Epithelial cell of esophagus (primary cell): ENCODE measurements around the gene SLC25A53.
"Not testable (repeated sequence)": the region's sequence is repeated elsewhere in the genome, so short reads cannot be mapped to it uniquely, and the experiment has no call there.

Experiments used
- DNase-seq: peaks from one replicate; pipeline ENCODE4 v3.0.0; 2010; ENCODE audit warnings: low read depth
- H3K4me3 ChIP-seq: 2 replicates; pipeline ENCODE4 v1.5.1; 2011; ENCODE audit warnings: mild to moderate bottlenecking, low read length, control low read depth
- CTCF ChIP-seq: IDR thresholded peaks from 2 replicates; pipeline ENCODE4 v1.5.1; 2011; ENCODE audit warnings: low read depth, mild to moderate bottlenecking, low read length, control low read depth, inconsistent platforms; ENCODE audit not compliant: insufficient read depth; ENCODE audit errors: missing control alignments

Gene SLC25A53

DNA sequence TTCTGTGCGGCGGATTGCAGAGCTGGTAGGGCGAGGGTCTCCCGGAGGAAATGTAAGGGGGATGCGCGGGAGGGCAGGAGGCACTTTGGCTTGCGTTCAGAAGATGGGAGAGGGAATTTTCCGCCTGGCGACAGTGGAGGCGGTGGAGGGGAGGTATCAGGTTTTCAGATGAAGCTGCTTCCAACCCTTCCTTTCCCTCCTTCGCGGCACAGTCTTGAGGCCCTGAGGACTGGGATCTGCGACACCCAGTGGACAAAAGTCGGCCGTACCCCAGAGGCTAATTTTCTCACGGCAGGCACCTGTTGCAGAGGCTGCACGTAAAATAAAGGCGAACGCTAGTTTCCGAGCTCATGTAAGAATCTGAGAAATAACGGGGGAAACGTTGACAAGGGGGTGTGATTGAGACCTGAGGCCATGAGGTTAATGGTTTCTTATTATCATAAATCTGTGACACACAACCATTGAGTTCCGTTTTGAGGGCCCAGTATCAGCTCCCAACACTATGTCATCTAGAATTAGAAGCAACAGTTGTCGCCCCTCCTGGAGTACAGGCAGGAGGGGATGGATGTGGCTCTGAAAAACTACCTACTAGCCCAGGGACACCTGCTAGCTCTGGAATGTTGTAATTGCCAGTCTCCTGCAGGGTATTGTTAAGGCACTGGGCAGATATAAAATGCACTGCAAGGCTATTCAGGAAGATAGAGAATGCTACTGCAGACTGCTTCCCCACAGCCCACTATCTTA lies 43.4 kb downstream of the SLC25A53 start:
- peak; percentile 64 for TF ChIP-seq CTCF
- DNase-seq, result peak; percentile 58
- no peak overlapping the region for H3K4me3 ChIP-seq

DNA sequence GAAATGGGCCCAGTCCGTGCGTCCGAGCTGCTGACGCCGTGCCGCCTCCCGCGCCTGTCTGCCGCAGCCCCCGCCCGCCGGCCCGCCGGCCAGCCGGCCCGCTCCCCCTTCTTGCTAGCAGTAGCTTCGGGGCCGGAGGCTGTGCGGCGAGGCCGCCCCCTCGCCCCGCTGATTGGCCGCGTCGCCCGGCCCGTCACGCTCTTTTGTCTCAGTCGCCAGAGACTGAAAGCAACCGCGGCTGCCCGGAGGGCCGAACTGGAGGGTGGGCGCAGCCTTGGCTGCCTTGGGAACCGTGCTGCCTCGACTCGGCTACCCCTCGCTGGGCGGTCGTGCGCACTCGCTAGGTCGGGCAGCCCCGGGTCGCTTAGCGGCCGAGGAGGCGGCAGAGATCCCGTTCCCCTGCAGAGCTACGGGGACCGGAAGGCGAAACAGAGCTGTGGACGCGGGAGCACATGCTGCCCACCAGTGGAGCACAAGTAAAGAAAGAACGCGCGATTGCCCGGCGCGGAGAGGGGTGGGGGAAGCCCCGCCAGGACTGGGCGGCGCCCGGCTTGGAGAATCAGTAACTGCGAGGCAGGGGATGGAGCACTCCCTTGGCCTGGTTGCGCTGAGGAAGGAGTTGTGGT lies 44.4 kb downstream of the SLC25A53 start, which contains the start of gene ZCCHC18:
Gene ZCCHC18 (plus strand): TSS at position 198 of the 626 bp plus-strand sequence. CDS start 1,589 bp downstream, outside the sequence.
- H3K4me3 ChIP-seq, result peak within 1 kb of the TSS; percentile 43
- no peak for TF ChIP-seq CTCF
- peak; percentile 20 for DNase-seq

DNA sequence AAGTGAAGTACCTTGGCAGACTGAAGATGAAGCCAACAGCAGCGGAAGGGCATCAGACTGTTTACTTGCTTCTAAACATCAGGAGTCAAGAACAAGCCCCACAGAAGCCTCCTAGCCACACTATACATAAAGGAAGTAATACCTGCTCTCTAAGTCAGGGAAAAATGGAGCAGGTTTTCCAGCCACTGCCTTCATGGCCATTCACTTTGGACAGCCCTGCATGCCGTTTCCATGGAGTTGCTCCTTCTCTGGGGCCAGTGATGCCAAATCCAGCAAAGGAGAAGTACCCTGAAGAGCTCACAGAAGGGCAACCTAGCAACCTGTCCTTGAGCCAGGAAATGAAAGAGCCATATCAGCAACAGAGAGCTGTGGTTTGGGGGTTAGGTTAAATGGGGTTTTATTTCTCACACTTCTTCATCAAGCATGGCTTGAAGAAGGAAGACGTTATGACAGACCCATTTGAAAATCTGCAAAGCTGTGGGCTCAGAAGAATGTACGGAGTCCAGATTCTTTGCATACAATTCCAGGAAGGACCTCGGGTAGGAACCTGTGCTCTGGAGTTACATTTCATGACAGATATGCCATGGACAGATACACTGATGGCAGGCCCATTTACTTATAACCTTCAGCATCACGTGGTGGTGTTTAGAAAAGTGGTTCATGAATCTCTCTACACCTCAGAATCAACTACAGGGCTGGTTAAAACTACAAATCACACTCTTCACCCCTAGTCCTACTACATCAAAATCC lies 46.1 kb downstream of the SLC25A53 start:
- not testable (repeated sequence) for DNase-seq, H3K4me3 ChIP-seq

DNA sequence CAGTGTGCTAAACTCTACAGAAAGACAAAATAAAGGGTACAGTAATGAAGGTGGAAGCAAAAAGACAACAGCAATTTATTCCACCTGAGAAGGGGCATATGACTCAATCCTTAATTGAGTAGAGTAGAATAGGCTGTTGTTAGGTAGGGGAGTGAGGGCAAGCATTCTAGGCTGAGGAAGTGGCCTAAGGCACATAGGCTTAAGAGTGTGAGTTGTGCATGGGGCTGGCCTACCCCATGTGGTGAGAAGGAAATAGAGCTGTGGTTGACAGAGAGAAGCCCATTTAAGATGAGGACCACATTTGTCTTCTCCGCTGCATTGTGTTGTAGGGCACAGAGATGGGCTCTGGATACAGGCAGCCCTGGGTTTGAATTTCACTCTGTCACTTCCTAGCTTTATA lies 47.9 kb downstream of the SLC25A53 start:
- no peak overlapping the region for H3K4me3 ChIP-seq
- no peak for TF ChIP-seq CTCF
- no peak for DNase-seq

DNA sequence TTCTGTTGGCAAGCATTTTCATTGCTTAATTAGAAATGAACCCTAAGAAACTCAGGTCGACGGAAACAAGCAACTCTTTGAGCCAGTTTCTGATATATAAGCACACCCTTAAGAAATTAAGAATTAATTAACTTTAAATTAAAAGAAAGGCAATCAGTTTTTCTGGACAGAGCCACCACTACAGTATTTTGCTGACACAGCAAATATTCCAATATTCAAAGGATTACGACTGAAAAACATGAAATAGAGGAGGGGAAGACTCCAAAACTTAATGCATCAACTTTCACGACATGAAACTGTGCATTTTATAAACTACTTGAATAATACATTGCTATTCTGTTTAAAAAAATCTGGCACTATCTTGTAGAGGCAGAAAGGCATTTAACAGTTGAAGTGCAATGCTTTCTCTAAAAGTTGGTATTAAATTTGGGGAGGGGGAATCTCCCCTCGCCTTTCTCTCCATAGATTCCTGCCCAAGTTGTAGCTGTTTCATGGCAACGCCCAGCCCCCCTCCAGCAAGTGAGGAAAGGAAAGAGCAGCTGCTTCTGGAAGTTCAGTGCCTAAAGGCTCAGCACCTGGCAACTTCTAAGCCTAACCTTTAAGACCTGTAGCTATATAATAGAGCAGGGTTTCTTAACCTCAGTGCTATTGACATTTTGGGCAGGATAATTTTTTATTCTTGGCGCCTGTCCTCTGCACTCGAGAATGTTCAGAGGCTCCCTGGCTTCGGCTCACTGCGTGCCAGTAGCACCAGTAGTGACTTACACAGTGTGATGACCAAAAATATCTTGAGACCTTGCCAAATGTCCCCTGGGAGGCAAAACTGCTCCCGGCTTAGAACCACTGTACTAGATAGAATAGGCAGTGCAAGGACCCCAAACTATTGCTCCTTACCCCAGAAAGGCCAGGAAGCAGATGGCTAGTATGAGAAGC lies 51.2 kb downstream of the SLC25A53 start:
- no peak for DNase-seq
- H3K4me3 ChIP-seq, result no peak overlapping the region
- TF ChIP-seq CTCF, result no peak

DNA sequence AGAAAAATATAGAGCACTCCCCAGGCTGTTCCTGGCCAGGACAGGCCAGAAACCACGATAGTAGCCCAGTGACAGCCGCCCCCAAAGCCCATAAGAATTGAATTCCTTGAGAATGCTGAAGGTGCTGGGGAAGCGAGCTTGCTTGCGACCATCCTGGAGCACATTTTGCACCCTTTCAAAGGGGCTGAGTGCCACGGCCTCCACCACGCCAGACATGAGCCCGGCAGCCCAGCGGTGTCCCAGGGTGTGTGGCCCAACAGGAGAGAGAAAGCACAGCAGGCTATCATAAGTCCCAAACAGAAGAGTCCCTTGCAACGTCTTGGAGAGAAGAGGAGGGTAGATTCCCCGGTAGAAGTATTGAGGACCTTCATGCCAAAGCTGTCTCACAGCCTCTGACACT lies 52.1 kb downstream of the SLC25A53 start:
- no peak for DNase-seq
- no peak overlapping the region for H3K4me3 ChIP-seq
- TF ChIP-seq CTCF, result no peak

DNA sequence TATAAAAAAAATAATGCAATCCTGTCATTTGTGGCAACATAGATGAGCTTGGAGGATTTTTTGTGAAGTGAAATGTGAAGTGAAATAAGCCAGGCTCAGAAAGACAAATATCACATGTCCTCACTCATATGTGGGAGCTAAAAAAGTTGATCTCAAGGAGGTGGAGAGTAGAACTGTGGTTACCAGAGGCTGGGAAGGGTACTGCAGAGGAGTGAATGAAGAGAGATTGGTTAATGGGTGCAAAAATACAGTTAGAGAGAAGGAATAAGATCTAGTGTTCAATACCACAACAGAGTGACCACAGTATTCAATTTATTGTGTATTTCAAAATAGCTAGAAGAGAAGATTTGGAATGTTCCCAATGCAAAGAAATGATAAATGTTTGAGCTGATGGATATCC lies 57.9 kb downstream of the SLC25A53 start:
- TF ChIP-seq CTCF, result no peak
- no peak overlapping the region for H3K4me3 ChIP-seq
- DNase-seq, result no peak
